AG04450 (cell line): ENCODE measurements around the gene BRD3. TPM values are rescaled to one million over a fixed set of nuclear protein-coding genes. Genes with fewer than 3 reads are reported as not detected.

Experiments
- CTCF ChIA-PET: fragments of 300-600, 350-600 bp; formaldehyde crosslinking; extraction: SDS; loops from one replicate; lab custom pipeline; 2022; ENCODE audit warnings: antibody characterized with exemption, inconsistent platforms; lab: Charles Lee
- POLR2A ChIA-PET: fragments of 350-600 bp; formaldehyde crosslinking; extraction: SDS; loops from one replicate; lab custom pipeline; 2021; ENCODE audit warnings: antibody characterized with exemption, inconsistent platforms; lab: Yijun Ruan, JAX
- DNase-seq: peaks from one replicate; pipeline ENCODE4 v3.0.0-alpha.2; 2011; ENCODE audit warnings: low read depth, low spot score
- H3K27ac ChIP-seq: one replicate; pipeline ENCODE4 v1.5.1; 2012; ENCODE audit warnings: low read depth, low read length, control low read depth
- H3K27me3 ChIP-seq: one replicate; pipeline ENCODE4 v1.6.0; 2012; ENCODE audit warnings: low read length; ENCODE audit not compliant: control insufficient read depth, insufficient read depth
- H3K4me3 ChIP-seq: 2 replicates; pipeline ENCODE4 v1.5.1; 2011; ENCODE audit warnings: mild to moderate bottlenecking, low read depth, low read length, control low read depth
- H3K9me3 ChIP-seq: 2 replicates; pipeline ENCODE4 v1.5.1; 2012; ENCODE audit warnings: low read length; ENCODE audit not compliant: control insufficient read depth, insufficient read depth
- polyA plus RNA-seq: library from polyadenylated mRNA; depleted of rRNA; stranded (reverse); fragments of >200 nt; gene quantifications from 2 replicates; pipeline ENCODE4 v1.2.3, GENCODE V29; 2011
- TF ChIP-seq, protein P1 (sequence below): IDR thresholded peaks from 2 replicates; pipeline ENCODE4 v1.5.1; 2011; ENCODE audit warnings: low read depth, low read length, control low read depth, inconsistent platforms

Gene BRD3
- polyA plus RNA-seq, 1 experiment, result 7.1 TPM

DNA sequence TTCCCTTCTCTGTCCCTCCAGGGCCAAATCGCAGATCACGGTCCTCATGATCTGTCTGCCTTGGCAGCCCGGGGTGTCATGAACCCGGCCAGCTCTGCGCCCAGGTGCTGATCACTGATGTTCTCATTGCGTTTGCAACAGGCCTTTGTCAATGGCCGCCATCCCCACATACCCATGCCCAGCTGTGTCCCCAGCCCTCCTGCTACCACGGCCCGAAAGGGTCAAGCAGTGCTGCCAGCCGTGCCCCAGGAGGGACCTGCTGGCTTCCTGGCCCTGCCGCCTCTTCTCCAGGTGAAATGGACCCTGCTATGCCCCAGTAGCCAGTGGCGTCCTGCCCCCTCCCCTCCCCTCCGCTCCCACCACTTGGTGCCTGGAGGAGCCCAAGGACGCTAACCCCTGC lies 62.9 kb downstream of the BRD3 start:
- no peak overlapping the region for H3K27ac ChIP-seq
- CTCF ChIA-PET, result no interaction called here
- TF ChIP-seq, protein P1, sequence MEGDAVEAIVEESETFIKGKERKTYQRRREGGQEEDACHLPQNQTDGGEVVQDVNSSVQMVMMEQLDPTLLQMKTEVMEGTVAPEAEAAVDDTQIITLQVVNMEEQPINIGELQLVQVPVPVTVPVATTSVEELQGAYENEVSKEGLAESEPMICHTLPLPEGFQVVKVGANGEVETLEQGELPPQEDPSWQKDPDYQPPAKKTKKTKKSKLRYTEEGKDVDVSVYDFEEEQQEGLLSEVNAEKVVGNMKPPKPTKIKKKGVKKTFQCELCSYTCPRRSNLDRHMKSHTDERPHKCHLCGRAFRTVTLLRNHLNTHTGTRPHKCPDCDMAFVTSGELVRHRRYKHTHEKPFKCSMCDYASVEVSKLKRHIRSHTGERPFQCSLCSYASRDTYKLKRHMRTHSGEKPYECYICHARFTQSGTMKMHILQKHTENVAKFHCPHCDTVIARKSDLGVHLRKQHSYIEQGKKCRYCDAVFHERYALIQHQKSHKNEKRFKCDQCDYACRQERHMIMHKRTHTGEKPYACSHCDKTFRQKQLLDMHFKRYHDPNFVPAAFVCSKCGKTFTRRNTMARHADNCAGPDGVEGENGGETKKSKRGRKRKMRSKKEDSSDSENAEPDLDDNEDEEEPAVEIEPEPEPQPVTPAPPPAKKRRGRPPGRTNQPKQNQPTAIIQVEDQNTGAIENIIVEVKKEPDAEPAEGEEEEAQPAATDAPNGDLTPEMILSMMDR, result no peak
- DNase-seq, result no peak
- H3K9me3 ChIP-seq, result no peaks in the 10 kb centered on the region; the same call in 1 of the 2 replicates
- POLR2A ChIA-PET, result no interaction called here
- H3K27me3 ChIP-seq, result peaks cover 12% of the 10 kb centered on the region
- H3K4me3 ChIP-seq, result no peak overlapping the region

DNA sequence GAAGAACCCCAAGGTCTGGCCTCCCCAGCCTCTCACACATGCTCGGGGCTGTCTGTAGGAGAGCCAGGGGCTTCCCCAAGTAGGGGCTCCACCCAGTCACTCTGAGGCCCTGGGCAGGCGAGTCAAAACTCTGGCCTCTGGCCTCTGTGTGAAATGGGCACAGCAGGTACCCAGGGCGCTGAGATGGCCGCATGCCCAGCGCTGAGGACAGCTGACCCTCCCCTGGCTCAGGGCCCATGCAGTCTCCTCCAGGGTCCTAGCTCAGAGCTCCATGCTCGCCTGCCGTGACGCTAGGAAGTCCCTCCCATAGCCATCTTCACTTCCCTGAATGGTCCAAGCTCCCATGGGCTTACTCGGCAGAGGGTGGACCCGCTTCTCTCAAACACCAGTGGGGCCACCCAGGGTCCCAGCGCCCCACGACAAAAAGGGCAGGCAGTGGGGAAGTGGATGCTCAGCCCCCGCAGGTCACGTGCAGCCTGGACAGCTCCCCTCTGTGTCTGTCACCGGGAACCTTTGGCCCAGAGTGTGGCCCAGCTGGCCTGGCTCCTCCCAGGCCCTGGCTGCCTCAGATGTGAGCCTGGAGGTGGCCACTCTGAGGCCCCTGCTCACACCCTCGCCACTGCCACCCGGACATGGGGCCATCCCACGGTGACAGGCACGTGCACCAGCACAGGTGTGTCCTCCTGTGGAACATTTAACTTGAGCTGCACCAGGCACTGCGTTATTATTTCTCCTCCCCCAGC lies 63.5 kb downstream of the BRD3 start:
- Histone ChIP-seq H3K4me3 (no peak overlapping the region), H3K9me3 (no peaks in the 10 kb centered on the region; the same call in 1 of the 2 replicates), H3K27ac (no peak overlapping the region), H3K27me3 (peaks cover 12% of the 10 kb centered on the region)
- POLR2A ChIA-PET, result no interaction called here
- TF ChIP-seq, protein P1, result no peak
- CTCF ChIA-PET, result no interaction called here
- no peak for DNase-seq

GRCh38 chr9:134003237-134003636 lies 64.6 kb downstream of the BRD3 start:
- no peak overlapping the region for H3K27ac ChIP-seq
- POLR2A ChIA-PET, result no interaction called here

GRCh38 chr9:134002796-134003195 lies 65.0 kb downstream of the BRD3 start:
- no peak for DNase-seq
- Histone ChIP-seq H3K27me3 (peaks cover 11% of the 10 kb centered on the region), H3K4me3 (no peak overlapping the region), H3K9me3 (no peaks in the 10 kb centered on the region; the same call in 1 of the 2 replicates), H3K27ac (no peak overlapping the region)
- POLR2A ChIA-PET, result no interaction called here
- TF ChIP-seq, protein P1, result no peak
- CTCF ChIA-PET, result no interaction called here

More at GRCh38 chr9:134003237-134003636, 64.6 kb downstream of the BRD3 start:
- H3K4me3 ChIP-seq, result no peak overlapping the region
- peaks cover 12% of the 10 kb centered on the region for H3K27me3 ChIP-seq
- no peak for DNase-seq
- H3K9me3 ChIP-seq, result no peaks in the 10 kb centered on the region; the same call in 1 of the 2 replicates
- CTCF ChIA-PET, result no interaction called here
- TF ChIP-seq, protein P1, result no peak

GRCh38 chr9:133999851-134000265 lies 68.0 kb downstream of the BRD3 start:
- ChIA-PET CTCF (interaction anchor here (1.2 to 1.3 kb wide), 2 partner anchors 207 to 218 kb away, joined by 5 read pairs; no protein-coding TSS in a partner anchor), POLR2A (no interaction called here)
- peaks cover 4% of the 10 kb centered on the region for H3K27me3 ChIP-seq
- TF ChIP-seq, protein P1, result no peak
- no peak for DNase-seq
- no peak overlapping the region for H3K4me3 ChIP-seq
- H3K9me3 ChIP-seq, result no peaks in the 10 kb centered on the region; the same call in 1 of the 2 replicates
- no peak overlapping the region for H3K27ac ChIP-seq
